Measurements from ENCODE around the gene VPS13A. TPM values are rescaled to one million over a fixed set of nuclear protein-coding genes. Genes with fewer than 3 reads are reported as not detected.

The VPS13A gene
- total and polyA plus RNA-seq, 10 of the 15 experiments (the other 5 are each of a cell fraction or from before 2014, with no cell fraction given): 10.0 to 35.2 (median 21.1) TPM

DNA sequence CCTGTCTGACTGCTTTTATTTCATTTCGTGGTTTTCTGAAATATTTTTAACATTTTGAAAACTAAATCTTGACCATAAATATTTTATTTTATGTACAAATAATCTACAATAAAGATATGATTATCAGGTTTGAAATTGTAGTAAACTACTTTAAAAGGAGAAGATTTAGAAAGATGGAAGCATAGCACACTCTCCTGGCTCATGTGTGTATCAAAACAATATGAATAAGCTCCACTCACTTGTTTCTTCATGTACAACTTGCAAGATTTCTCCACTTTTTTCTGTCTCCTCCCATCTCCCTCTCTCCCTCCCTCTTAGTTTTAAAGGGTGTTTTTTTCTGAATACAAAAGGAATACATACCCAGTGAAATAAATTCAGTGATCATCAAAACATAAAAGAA is 15.4 kb upstream of the VPS13A start:
- RAD21 ChIA-PET (ENCODE audit: unreplicated experiment): no interaction called here
- Histone ChIP-seq H3K79me2 (ENCODE audit: control insufficient read depth, insufficient read depth, low read length) (no peaks in the 10 kb centered on the region), H3K4me1 (ENCODE audit: control insufficient read depth, insufficient read depth, low read length) (no peaks in the 10 kb centered on the region), H3K9me3 (replicated peaks; ENCODE audit: control insufficient read depth, insufficient read depth, low read length) (no peaks in the 10 kb centered on the region), H3K9ac (ENCODE audit: control insufficient read depth, insufficient read depth, low read length) (no peak overlapping the region), H3K4me2 (ENCODE audit: control insufficient read depth, insufficient read depth) (no peak overlapping the region), H3K4me3 (no peak overlapping the region), H3K27ac (ENCODE audit: control insufficient read depth, insufficient read depth) (no peak overlapping the region), H3K27me3 (replicated peaks in 1 of 2; ENCODE audit: control insufficient read depth in 2 of 2, insufficient read depth in 2 of 2, low read length in 1 of 2) (no peaks in the 10 kb centered on the region; a peak in 2 of 4 replicates), H3K36me3 (ENCODE audit: control insufficient read depth in 2 of 2, insufficient read depth in 2 of 2, low read length in 1 of 2) (no peaks in the 10 kb centered on the region), H4K20me1 (ENCODE audit: control insufficient read depth, insufficient read depth) (no peaks in the 10 kb centered on the region), H2AFZ (ENCODE audit: control insufficient read depth, low read depth, low read length) (no peak overlapping the region)
- no peak for DNase-seq (ENCODE audit: low read depth, low spot score)
- no peak for FAIRE-seq
- CTCF ChIA-PET: interaction anchor here (2.4 kb wide), 1 partner anchor 295 kb away, joined by 13 read pairs; no protein-coding TSS in a partner anchor
- no peak for TF ChIP-seq POU2F2 (IDR thresholded peaks at IDR 0.05; ENCODE audit: borderline replicate concordance, low read depth, low read length)
- TF ChIP-seq, protein P1, sequence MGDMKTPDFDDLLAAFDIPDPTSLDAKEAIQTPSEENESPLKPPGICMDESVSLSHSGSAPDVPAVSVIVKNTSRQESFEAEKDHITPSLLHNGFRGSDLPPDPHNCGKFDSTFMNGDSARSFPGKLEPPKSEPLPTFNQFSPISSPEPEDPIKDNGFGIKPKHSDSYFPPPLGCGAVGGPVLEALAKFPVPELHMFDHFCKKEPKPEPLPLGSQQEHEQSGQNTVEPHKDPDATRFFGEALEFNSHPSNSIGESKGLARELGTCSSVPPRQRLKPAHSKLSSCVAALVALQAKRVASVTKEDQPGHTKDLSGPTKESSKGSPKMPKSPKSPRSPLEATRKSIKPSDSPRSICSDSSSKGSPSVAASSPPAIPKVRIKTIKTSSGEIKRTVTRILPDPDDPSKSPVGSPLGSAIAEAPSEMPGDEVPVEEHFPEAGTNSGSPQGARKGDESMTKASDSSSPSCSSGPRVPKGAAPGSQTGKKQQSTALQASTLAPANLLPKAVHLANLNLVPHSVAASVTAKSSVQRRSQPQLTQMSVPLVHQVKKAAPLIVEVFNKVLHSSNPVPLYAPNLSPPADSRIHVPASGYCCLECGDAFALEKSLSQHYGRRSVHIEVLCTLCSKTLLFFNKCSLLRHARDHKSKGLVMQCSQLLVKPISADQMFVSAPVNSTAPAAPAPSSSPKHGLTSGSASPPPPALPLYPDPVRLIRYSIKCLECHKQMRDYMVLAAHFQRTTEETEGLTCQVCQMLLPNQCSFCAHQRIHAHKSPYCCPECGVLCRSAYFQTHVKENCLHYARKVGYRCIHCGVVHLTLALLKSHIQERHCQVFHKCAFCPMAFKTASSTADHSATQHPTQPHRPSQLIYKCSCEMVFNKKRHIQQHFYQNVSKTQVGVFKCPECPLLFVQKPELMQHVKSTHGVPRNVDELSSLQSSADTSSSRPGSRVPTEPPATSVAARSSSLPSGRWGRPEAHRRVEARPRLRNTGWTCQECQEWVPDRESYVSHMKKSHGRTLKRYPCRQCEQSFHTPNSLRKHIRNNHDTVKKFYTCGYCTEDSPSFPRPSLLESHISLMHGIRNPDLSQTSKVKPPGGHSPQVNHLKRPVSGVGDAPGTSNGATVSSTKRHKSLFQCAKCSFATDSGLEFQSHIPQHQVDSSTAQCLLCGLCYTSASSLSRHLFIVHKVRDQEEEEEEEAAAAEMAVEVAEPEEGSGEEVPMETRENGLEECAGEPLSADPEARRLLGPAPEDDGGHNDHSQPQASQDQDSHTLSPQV (IDR thresholded peaks at IDR 0.05): no peak
- no peak for TF ChIP-seq PKNOX1 (IDR thresholded peaks at IDR 0.05)
- no peak for TF ChIP-seq ZBTB11 (CRISPR knock-in tag; IDR thresholded peaks at IDR 0.05)
- TF ChIP-seq CHD1 (IDR thresholded peaks at IDR 0.05; ENCODE audit: low read depth, low read length): no peak
- no peak for TF ChIP-seq SMC3 (IDR thresholded peaks at IDR 0.05; ENCODE audit: borderline replicate concordance, low read length)
- TF ChIP-seq JUNB (IDR thresholded peaks at IDR 0.05): no peak
- no peak for TF ChIP-seq BCL11A (IDR thresholded peaks at IDR 0.05; ENCODE audit: low read depth, low read length)
- TF ChIP-seq NR2C1 (IDR thresholded peaks at IDR 0.05): no peak
- TF ChIP-seq PML (IDR thresholded peaks at IDR 0.05; ENCODE audit: low read length): no peak
- no peak for TF ChIP-seq PAX8 (IDR thresholded peaks at IDR 0.05)
- TF ChIP-seq, protein P2, sequence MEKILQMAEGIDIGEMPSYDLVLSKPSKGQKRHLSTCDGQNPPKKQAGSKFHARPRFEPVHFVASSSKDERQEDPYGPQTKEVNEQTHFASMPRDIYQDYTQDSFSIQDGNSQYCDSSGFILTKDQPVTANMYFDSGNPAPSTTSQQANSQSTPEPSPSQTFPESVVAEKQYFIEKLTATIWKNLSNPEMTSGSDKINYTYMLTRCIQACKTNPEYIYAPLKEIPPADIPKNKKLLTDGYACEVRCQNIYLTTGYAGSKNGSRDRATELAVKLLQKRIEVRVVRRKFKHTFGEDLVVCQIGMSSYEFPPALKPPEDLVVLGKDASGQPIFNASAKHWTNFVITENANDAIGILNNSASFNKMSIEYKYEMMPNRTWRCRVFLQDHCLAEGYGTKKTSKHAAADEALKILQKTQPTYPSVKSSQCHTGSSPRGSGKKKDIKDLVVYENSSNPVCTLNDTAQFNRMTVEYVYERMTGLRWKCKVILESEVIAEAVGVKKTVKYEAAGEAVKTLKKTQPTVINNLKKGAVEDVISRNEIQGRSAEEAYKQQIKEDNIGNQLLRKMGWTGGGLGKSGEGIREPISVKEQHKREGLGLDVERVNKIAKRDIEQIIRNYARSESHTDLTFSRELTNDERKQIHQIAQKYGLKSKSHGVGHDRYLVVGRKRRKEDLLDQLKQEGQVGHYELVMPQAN (conservative IDR thresholded peaks at IDR 0.05): no peak
- TF ChIP-seq CREB1 (IDR thresholded peaks at IDR 0.05; ENCODE audit: low read depth): no peak
- intact Hi-C loops (cut with micrococcal nuclease; ENCODE audit: unreplicated experiment): loop anchor here (10.0 kb wide), 1 partner anchor 593 kb away; no protein-coding TSS in a partner anchor
- SMC1A ChIA-PET (ENCODE audit: uncharacterized antibody, unreplicated experiment): no interaction called here
- POLR2A ChIA-PET: no interaction called here
- in situ Hi-C loops (cut with MboI): loop anchor here (25.0 kb wide), 1 partner anchor 350 kb away; no protein-coding TSS in a partner anchor
- BruUV-seq (replicated peaks): no TSS peak
- WGBS (ENCODE audit: insufficient coverage, insufficient replicate concordance, low lambda C conversion rate, missing lambda C conversion rate): 0% methylated on average over 1 of the region's 1 CpG
- no peak for ATAC-seq
